OCI-LY3 (cell line): ENCODE data around the gene TNS4.

Experiments
- EZH2phosphoT487 ChIP-seq: fragments of 200-600 bp; shearing (Covaris generic); IDR thresholded peaks from 2 replicates; pipeline ENCODE4 v1.6.1; 2018; ENCODE audit warnings: antibody characterized with exemption, mixed run types, low read depth
- TF ChIP-seq, protein P1 (sequence below): fragments of 200-600, 300-600 bp; sonication (generic); IDR thresholded peaks from 2 replicates; pipeline ENCODE4 v1.5.1; 2014; ENCODE audit warnings: antibody characterized with exemption, low read length, low read depth

DNA sequence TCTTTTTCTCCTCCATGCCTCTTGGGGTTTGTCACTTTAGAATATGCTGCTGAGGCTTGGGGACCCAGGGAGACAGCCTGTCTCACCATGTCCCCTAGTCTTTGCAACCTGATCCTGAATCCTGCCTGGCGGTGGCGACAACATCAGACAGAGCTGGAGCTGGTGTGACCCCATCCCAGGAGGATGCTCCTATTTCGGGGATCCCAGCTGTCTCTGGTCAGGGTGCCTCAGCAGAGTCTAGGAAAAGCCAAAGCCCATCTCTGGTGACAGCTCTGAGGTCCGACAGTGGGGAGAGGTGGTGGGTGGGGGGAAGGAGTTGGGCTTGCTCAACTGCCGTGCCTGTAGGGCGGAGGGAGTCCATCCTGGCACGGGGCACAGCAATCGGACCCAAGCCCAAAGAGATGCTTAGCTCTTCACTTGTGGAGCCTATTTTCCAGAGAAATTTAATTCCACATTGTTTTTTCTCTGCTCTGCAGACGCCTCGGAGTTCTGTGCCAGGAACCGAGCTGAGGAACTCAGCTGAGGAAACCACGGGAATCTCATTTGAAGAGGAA lies 10.3 kb upstream of the TNS4 start:
- TF ChIP-seq, protein P1, sequence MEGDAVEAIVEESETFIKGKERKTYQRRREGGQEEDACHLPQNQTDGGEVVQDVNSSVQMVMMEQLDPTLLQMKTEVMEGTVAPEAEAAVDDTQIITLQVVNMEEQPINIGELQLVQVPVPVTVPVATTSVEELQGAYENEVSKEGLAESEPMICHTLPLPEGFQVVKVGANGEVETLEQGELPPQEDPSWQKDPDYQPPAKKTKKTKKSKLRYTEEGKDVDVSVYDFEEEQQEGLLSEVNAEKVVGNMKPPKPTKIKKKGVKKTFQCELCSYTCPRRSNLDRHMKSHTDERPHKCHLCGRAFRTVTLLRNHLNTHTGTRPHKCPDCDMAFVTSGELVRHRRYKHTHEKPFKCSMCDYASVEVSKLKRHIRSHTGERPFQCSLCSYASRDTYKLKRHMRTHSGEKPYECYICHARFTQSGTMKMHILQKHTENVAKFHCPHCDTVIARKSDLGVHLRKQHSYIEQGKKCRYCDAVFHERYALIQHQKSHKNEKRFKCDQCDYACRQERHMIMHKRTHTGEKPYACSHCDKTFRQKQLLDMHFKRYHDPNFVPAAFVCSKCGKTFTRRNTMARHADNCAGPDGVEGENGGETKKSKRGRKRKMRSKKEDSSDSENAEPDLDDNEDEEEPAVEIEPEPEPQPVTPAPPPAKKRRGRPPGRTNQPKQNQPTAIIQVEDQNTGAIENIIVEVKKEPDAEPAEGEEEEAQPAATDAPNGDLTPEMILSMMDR, result no peak
- TF ChIP-seq EZH2phosphoT487, result no peak
